Uterus (tissue), 4 donors: Measurements from ENCODE around the gene MVK. TPM values are rescaled to one million over a fixed set of nuclear protein-coding genes. Genes with fewer than 3 reads are reported as not detected.

ENCODE experiments used
- DNase-seq, 2 donors: peaks; one replicate each; pipeline ENCODE4 v3.0.0-alpha.2; 2019 to 2020
- H3K27ac ChIP-seq, 2 donors: fragments of 200-600 bp; sonication (generic); 1 replicate in 1 of 2; 2 replicates in 1 of 2; pipeline ENCODE4 v1.5.1; 2016 to 2018
- H3K27me3 ChIP-seq, 2 donors: fragments of 200-600 bp; sonication (generic); one replicate each; pipeline ENCODE4 v1.5.1; 2018 to 2019; ENCODE audit warnings: control low read depth in 1 of 2
- H3K36me3 ChIP-seq, 2 donors: fragments of 200-600 bp; sonication (generic); one replicate each; pipeline ENCODE4 v1.5.1; 2019; ENCODE audit warnings: control low read depth in 1 of 2
- H3K4me1 ChIP-seq, 2 donors: fragments of 200-600 bp; sonication (generic); one replicate each; pipeline ENCODE4 v1.5.1; 2018 to 2019; ENCODE audit warnings: control low read depth in 1 of 2
- H3K4me3 ChIP-seq, 2 donors: fragments of 200-600 bp; sonication (generic); 1 replicate in 1 of 2; 2 replicates in 1 of 2; pipeline ENCODE4 v1.5.1; 2018 to 2019; ENCODE audit warnings: mild to moderate bottlenecking in 1 of 2
- H3K9me3 ChIP-seq, 2 donors: fragments of 200-600 bp; sonication (generic); one replicate each; pipeline ENCODE4 v1.5.1; 2019; ENCODE audit warnings: control low read depth in 1 of 2
- POLR2A ChIP-seq, 2 donors: fragments of 450-650 bp; IDR thresholded peaks; one replicate each; pipeline ENCODE4 v1.6.1; 2016; ENCODE audit warnings: antibody characterized with exemption in 2 of 2, mild to moderate bottlenecking in 1 of 2, moderate library complexity in 1 of 2
- intact Hi-C: fragments of 100-400 bp; cut with DNase I; formaldehyde crosslinking; loops from one replicate; pipeline ENCODE4 v1.15.1; 2023; ENCODE audit warnings: low total_unique reads
- total RNA-seq, 4 donors: library from RNA; depleted of rRNA in 3 of 4; stranded (reverse); fragments of >200 nt in 3 of 4; gene quantifications; one replicate each; pipeline versions ENCODE4 v1.1.0 to v1.2.4, GENCODE V29; 2014 to 2023
- TF ChIP-seq, protein P1 (sequence below), 4 experiments: fragments of 200-600 bp in 2 of 4; fragments of 450-650 bp in 2 of 4; sonication (generic) in 2 of 4; IDR thresholded peaks; one replicate each; pipeline ENCODE4 v1.5.1; 2016 to 2019; ENCODE audit warnings: antibody characterized with exemption in 4 of 4, mild to moderate bottlenecking in 2 of 4, moderate library complexity in 1 of 4
- donor health status: DM: yes; HTN: yes; CAD: no.

MVK gene
- total RNA-seq, 4 donors from 2014 or later = 0.26 to 17.1 (median 11.4) TPM

DNA sequence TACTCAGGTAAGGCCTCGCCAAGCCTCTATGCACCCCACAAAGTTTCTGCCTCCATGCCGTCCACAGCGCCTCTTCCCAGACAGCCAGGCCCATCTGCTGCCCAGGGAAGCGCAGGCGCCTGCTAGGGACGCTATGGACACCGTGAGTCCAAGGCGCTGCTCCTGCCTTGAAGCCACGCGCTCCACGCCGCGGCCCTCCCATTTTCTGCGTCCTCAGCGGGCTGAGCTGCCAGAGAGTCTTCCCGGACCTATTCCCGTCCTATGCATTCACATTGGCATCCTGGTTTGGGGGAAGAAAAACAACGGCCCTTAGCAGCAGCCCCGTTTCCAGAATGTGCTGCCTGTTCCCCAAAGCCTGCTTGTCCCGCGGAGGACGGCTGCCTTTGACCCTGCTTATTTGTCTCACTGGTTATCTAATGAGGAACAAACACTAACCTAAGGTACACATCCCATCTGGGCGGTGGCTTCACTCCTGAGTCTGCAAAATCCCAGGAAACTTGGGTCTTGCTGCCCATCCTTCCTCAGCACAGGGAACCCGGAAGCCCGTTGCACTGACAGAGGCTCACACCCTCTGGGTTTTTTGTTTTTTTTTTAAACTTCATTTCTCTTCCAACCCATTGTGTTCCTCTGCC lies 38.2 kb upstream of the MVK start:
- TF ChIP-seq POLR2A (IDR thresholded peaks at IDR 0.05) = no peak
- TF ChIP-seq, protein P1, sequence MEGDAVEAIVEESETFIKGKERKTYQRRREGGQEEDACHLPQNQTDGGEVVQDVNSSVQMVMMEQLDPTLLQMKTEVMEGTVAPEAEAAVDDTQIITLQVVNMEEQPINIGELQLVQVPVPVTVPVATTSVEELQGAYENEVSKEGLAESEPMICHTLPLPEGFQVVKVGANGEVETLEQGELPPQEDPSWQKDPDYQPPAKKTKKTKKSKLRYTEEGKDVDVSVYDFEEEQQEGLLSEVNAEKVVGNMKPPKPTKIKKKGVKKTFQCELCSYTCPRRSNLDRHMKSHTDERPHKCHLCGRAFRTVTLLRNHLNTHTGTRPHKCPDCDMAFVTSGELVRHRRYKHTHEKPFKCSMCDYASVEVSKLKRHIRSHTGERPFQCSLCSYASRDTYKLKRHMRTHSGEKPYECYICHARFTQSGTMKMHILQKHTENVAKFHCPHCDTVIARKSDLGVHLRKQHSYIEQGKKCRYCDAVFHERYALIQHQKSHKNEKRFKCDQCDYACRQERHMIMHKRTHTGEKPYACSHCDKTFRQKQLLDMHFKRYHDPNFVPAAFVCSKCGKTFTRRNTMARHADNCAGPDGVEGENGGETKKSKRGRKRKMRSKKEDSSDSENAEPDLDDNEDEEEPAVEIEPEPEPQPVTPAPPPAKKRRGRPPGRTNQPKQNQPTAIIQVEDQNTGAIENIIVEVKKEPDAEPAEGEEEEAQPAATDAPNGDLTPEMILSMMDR (IDR thresholded peaks at IDR 0.05) = no peak
- H3K9me3 ChIP-seq = no peaks in the 10 kb centered on the region
- no peaks in the 10 kb centered on the region for H3K36me3 ChIP-seq
- intact Hi-C loops = no loop called here
- H3K27ac ChIP-seq = no peak overlapping the region
- DNase-seq = no peak
- no peaks in the 10 kb centered on the region for H3K27me3 ChIP-seq
- no peaks in the 10 kb centered on the region for H3K4me1 ChIP-seq
- H3K4me3 ChIP-seq = no peak overlapping the region

DNA sequence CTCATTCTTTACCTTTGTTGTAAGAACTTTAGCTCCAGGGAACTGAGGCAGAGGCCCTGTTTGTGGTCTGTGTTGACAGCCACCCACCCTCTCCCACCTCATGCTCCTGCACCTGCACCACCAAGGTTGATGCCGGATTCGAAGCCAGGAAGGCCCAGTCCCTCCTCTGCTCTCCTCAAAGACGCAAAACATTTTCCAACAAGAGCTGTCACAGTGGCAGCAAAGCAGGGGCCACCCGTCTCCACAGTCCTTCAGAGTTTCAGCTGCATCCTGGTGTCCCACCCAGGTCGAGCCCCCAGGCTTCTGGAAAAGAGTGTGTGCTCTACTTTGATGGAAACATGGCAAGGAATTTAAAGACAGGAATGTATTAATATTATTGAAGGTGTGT lies 37.7 kb upstream of the MVK start:
- no peaks in the 10 kb centered on the region for H3K27me3 ChIP-seq
- H3K4me3 ChIP-seq = no peak overlapping the region
- no peaks in the 10 kb centered on the region for H3K9me3 ChIP-seq
- H3K36me3 ChIP-seq = no peaks in the 10 kb centered on the region
- no peak for DNase-seq
- intact Hi-C loops = no loop called here
- H3K27ac ChIP-seq = no peak overlapping the region
- H3K4me1 ChIP-seq = no peaks in the 10 kb centered on the region
- TF ChIP-seq, protein P1 (IDR thresholded peaks at IDR 0.05) = no peak
- TF ChIP-seq POLR2A (IDR thresholded peaks at IDR 0.05) = no peak

- Histone ChIP-seq H3K4me3 (no peak overlapping the region), H3K36me3 (no peaks in the 10 kb centered on the region), H3K4me1 (no peaks in the 10 kb centered on the region), H3K27me3 (no peaks in the 10 kb centered on the region), H3K9me3 (no peaks in the 10 kb centered on the region), H3K27ac (no peak overlapping the region)
- TF ChIP-seq POLR2A (IDR thresholded peaks at IDR 0.05) = no peak
- TF ChIP-seq, protein P1 (IDR thresholded peaks at IDR 0.05) = no peak
- intact Hi-C loops = no loop called here
- no peak for DNase-seq
Measured at GRCh38 chr12:109537136-109537535, 36.5 kb upstream of the MVK start.

DNA sequence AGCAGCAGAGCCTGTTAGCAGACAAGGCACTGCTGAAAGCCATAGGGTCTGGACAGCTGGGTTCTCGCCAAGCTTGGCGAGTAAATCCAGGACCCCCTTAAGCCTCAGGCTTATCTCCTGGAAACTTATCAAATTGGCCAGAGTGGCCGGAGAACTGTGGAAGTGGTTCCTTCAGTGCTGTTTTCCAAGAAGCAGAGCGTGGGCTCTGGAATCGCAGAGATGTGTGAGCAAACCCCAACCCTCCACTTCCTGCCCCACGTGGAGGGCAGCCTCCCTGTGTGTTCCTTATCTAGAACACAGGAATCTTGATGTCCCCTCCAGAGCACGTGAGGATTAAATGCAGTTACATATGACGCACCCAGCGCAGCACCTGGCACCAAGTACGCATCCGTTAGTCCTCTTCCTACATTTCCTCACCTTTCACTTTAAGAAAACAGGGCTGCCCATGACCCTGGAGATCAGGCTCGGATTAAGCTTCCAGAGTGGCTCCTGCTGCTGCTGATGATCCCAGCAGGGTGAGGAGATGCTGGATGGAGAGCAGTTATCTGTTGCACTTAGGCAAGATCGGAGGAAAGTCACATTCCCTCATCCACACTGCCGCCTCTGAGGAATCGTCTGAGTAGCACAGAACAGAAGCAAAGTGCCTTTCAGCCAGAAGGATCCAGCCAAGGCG lies 35.3 kb upstream of the MVK start:
- intact Hi-C loops = no loop called here
- Histone ChIP-seq H3K27me3 (no peaks in the 10 kb centered on the region), H3K27ac (no peak overlapping the region), H3K4me1 (no peaks in the 10 kb centered on the region), H3K36me3 (no peaks in the 10 kb centered on the region), H3K4me3 (no peak overlapping the region), H3K9me3 (no peaks in the 10 kb centered on the region)
- TF ChIP-seq, protein P1 (IDR thresholded peaks at IDR 0.05) = no peak
- TF ChIP-seq POLR2A (IDR thresholded peaks at IDR 0.05) = no peak
- no peak for DNase-seq

DNA sequence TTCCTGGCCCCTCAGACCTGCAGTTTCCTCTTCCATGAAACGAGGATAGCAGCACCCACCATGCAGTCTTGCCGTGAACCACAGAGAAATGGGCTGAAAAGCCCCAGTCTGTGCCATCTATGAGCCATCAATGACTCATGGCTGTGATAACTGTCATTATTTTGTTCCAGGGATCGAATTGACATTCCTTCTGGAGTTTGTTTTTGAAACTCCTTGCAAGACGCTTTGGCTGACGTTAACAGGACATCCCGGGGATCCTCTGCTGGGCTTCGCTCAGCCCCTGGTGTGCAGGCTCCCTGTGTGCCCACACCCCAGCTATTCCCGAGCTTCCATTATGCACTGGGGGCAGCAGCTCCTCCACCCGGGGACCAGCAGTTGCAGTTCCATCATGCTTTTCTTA lies 34.1 kb upstream of the MVK start:
- TF ChIP-seq, protein P1 (IDR thresholded peaks at IDR 0.05) = no peak
- no peak for TF ChIP-seq POLR2A (IDR thresholded peaks at IDR 0.05)
- intact Hi-C loops = no loop called here
- no peaks in the 10 kb centered on the region for H3K27me3 ChIP-seq
- no peak overlapping the region for H3K27ac ChIP-seq
- no peak for DNase-seq
- no peaks in the 10 kb centered on the region for H3K36me3 ChIP-seq
- H3K4me1 ChIP-seq = no peaks in the 10 kb centered on the region
- H3K9me3 ChIP-seq = no peaks in the 10 kb centered on the region
- H3K4me3 ChIP-seq = no peak overlapping the region
